Hematopoietic multipotent progenitor cell treated with erythropoietin and hydrocortisone succinate and interleukin-3 and kit ligand, for 6 days (in vitro differentiated cells): Measurements from ENCODE around the gene RALGAPB.
A peak's percentile ranks its signal among the peaks of the same experiment; 100 is the strongest.
"Not testable (repeated sequence)": the region's sequence is repeated elsewhere in the genome, so short reads cannot be mapped to it uniquely, and the experiment has no call there.

Experiments
- DNase-seq: peaks from one replicate; pipeline ENCODE4 v3.0.0-alpha.2; 2015

The RALGAPB gene

GRCh38 chr20:38472513-38473366 is at the start of gene RALGAPB:
Gene RALGAPB, plus strand, starts transcription at chr20:38472843. Its CDS starts 15,590 bp downstream, at chr20:38488433.
- peak; percentile 100 for DNase-seq

DNA sequence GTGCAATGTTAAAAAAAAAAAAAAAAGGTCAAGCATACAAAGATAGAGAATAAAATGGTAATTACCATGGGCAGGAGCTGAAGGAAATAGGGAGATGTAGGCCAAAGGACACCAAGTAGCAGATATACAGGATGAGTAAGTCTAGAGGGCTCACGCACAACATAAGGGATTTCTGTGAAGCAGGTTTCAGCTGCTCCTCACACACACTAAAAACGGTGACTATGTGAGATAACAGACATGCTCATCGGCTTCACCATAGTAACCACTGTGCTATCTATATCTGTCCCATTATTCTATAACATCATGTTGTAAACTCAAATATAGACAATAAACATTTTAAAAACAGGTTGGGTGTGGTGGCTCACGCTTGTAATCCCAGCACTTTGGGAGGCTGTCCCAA is 49.1 kb upstream of the RALGAPB start:
- peak; percentile 36 for DNase-seq

DNA sequence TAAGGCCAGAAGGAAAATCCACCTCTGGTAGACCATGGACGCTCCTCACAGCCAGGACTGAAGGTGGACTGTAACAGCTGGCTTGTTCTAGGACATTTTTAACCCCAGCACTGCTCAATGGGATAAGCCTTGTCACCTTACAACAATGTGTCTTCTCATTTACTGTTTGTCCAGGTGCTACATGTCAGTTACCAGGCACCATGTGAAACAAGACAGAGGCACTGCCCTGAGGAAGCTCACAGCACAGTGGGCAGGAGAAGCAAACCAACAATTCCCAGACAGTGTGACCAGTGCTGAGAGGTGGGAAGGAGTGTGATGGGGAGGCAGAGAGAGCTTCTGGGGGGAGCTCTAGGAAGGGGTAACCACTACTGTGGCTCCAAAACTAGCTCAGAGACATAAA is 48.2 kb upstream of the RALGAPB start:
- no peak for DNase-seq

GRCh38 chr20:38426006-38426897 is 46.4 kb upstream of the RALGAPB start:
- no peak for DNase-seq

DNA sequence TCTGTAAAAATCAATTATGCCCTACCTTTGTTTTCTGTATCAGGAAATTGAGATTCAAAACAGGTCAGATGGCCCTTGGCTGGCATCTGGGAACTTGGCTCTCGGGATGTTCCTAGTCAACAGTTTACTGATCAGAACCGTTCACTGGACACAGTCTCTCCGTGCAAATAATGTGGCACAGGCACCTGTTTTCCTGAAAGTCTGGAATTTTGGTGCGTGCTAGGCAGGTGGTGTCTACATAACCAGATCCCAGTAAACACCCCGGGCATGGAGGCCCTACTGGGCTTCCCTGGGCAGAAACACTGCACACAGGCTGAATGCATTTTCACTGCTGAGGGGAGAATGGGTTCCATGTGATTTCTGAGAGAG is 45.0 kb upstream of the RALGAPB start:
- no peak for DNase-seq

DNA sequence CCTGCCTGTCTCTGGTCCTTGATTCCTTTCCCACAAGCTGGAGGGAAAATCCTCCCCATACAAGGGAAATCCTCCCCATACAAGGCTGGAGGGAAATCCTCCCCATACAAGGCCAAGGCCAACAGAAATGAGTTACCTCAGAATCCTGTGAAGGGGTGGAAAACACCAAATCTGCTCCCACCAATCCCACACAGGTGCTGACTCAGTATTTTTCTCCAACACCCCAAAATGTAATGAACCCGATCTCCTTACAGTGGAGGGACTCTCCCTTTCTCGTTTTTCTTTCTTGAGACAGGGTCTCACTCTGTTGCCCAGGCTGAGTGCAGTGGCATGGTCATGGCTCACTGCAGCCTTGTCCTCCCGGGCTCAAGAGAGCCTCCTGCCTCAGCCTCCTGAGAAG is 43.8 kb upstream of the RALGAPB start:
- no peak for DNase-seq

DNA sequence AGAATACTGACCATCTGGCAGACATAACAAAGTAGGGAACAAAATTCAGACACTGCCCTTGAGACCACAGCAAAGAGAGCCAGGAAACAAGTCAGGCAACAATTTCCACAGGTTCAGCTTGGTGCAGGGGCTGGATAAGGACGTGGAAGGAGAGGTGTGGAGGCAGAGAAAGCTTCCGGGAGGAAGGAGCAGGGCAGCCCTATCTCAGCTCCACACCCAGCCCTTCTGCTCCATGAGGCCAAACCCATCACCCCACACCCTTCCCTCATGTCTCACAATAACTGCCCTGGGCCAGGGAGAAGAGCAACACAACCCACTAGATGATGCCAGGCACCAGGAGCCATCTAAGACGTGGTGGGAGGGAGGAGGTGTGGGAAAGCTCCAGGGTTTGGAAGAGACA is 43.3 kb upstream of the RALGAPB start:
- DNase-seq, result peak; percentile 81

- DNase-seq, result no peak
These were observed 41.8 kb upstream of the RALGAPB start for GRCh38 chr20:38430679-38431325.

GRCh38 chr20:38432292-38432691 is 40.4 kb upstream of the RALGAPB start:
- DNase-seq, result no peak

DNA sequence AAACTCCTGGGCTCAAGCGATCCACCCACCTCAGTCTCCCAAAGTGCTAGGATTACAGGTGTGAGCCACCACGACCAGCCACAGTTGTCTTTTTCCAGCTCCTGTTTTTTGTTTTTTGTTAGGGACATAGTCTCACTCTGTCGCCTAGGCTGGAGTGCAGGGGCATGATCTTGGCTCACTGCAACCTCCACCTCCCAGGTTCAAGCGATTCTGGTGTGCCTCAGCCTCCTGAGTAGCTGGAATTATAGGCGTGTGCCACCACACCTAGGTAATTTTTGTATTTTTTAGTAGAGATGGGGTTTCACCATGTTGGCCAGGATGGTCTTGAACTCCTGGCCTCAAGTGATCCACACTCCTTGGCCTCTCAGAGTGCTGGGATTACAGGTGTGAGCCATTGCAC is 39.8 kb upstream of the RALGAPB start:
- not testable (repeated sequence) for DNase-seq

GRCh38 chr20:38433304-38433972 is 39.2 kb upstream of the RALGAPB start:
- peak; percentile 29 for DNase-seq

- DNase-seq, result peak; percentile 69
These were observed 38.3 kb upstream of the RALGAPB start for GRCh38 chr20:38434301-38434741.

DNA sequence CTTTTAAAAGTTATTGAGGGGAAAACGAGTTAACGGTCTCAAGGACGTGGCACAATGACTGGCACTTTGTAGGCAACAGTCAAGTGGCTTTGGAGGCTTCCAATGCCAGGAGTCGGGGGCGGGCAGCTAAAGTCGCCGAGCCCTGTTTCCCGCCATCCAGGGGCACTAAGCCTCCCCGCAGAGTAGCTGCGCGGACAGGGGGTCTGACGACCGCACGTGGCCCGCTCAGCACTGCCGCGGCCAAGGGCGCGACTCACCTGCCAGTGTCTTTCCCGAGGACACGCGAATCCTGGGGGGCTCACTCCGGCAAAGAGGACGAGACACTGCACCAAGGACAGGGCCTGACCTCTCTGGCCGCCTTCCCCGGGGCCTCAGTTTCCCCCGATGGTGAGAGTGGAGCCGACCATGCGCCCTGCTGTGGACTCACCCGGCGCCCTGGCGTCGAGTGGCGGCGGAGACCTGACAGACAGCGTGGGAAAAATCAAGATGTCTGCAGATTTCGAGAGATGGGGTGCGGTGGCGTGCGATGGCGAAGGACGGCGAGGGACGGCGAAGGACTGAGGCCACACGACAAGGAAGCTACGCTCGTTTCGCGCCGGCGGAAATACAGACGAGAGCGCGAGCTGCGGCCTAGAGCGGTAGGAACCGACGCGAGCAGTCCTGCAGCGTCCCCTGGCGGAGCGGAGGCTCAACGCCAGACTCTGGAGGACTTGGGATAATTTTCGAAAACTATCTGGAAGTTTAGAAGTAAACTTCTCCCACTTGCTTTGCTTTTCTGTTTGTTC is 37.7 kb upstream of the RALGAPB start, which contains the start of gene SNHG17:
SNHG17 (minus strand) TSS at position 559 of the 785 bp plus-strand sequence.
- peak; percentile 95 for DNase-seq

DNA sequence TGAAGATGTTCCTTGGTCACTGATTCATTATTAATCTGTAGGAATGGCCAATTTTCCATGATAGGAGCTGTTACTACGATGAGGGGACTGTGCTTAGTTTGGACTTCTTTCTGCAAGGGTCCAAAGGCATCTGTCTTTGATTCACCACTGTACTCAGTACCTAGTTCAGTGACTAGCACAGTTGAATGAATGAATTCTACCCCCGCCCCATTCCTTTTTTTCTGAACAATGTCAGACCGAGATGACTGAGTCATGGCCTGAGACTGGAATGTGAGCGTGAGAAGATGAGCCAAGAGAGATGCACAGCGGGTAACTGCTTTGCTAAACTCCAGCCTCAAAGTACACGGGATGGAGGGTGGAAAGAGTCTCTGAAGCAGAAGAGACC is 37.1 kb upstream of the RALGAPB start:
- no peak for DNase-seq

GRCh38 chr20:38437796-38438195 is 34.8 kb upstream of the RALGAPB start:
- DNase-seq, result no peak

GRCh38 chr20:38441110-38441509 is 31.5 kb upstream of the RALGAPB start:
- DNase-seq, result not testable (repeated sequence)

- DNase-seq, result peak; percentile 0
These were observed 30.7 kb upstream of the RALGAPB start for GRCh38 chr20:38441916-38442315.

DNA sequence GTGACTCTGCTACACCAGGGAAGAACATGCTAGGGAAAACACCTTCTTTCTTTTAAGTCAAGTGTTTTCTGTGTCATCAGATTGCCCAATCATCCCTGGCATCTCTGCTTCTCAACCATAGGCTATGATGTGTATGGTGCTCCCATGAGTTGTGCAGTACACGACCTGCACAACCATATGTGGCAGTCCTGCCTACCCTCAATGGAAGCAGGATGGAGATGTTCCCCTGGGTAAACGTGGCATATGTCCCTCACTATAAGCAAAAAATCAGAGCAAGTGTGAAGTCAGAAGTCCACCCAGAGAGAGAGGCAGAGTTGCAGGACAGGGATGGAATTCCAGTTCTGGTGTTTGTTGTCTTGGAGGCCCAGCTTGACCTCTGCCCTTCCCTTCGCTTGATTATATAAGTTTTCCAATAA is 27.3 kb upstream of the RALGAPB start:
- DNase-seq, result no peak

DNA sequence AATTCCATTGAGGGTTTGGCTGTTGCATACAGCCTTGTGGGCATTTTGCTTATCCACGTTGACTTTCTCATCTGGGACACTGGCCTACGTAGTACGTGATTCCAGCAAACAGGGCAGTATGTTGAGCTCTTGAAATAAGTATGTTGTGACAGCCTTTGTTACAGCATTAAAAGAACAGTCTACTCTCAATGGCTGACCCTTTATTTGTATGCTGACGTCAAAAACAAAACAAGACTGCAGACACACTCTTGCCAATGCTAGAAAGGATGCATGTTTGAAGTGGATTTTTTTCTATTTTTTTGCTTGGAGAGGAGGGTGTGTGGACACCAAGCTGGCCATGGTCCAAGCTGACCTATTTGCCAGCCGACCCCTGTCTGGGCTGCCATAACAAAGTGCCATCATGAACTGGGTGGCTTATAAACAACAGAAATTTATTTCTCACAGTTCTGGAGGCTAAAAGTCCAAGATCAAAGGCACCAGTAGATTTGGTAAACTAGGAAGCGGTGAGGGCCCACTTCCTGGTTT is 26.7 kb upstream of the RALGAPB start:
- no peak for DNase-seq

DNA sequence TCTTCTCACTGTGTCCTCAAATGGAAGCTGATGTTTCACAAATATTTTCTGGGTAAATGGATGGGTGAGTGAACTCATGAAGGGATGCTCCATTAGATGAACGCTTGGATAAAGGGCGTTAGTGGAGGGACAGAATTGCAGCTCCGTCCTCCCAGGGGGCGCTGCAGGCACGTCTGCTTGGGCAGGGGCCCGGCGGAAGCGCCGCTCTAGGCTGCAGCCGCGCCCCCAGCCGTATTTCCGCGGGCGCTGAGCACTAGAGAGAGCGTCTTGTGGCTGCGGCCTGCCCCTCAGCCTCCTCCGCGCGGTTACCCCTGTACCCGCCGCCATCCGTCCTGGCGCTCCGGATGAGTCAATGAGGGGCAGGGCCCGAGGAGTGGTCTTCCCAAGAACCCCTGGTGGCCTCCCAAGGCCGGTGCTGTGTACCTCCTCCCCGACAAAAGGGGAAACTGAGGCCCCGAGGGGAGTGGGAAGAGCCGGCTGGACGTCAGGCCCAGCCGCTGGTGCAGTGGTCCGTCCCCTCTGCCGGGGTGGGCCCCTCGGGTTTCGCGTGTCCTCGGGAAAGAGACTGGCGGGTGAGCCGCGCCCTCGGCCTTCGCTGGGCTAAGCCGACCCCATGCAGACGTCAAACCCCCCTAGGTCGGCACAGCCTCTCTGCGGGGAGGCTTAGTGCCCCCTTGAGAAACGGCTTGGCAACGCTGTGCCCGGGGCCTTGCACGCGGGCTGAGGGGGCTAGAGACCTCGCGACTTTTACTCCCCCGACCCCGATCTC is 26.0 kb upstream of the RALGAPB start:
- peak; percentile 95 for DNase-seq

DNA sequence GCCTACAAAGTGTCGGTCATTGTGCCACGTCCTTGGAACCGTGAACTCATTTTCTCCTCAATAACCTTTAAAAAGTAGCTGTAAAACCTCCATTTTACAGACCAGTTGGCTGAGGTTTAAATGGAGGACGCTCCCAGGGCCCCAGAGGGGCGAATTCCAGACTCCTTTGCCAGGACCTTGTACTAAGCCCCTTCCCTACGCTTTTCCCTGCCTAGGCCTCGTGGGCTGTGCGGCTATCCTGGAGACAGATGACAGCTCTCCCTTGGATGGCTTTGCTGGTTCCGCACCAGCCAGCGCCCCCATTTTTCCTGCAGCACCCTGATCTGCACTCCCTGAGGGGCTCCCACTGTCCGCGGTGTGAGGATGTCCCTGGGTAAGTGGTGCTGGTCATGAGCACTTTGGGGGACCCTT is 25.4 kb upstream of the RALGAPB start:
- no peak for DNase-seq
